Measurements from ENCODE around the gene CASP6. TPM values are rescaled to one million over a fixed set of nuclear protein-coding genes. Genes with fewer than 3 reads are reported as not detected.

The CASP6 gene
- total RNA-seq, 1 donor from 2014 or later, result 16.7 TPM

DNA sequence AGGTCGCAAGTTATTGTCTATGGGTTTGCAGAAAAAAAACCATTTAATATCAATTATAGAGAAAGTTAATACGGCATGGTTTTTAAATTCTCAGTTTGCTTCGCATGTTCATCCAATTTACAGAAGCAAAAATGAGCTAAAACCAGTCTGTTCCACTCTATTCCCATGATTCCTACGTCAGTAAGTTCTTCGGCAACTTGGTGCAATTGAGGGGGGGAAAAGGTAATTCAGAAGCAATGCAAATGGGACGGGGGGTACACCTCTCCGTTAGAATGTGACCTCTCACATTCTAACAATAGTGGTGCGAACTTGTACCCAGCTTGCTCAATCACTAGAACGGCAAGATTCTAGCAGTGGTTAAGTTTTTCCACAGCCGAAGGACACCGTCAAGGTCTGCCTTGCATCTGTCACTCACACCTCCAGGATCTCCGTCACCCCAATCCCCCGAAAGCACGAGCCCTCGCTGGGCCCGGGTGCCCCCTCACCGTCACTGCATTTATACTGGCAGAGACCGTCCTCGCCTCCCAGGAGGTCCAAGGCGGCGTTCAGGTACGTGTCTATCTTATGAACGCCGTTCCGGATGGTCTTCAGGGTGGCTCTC lies 26.0 kb upstream of the CASP6 start:
- H3K4me3 Mint-ChIP-seq (ENCODE audit: unreplicated experiment), result peak overlapping the region; percentile 88
- peak overlapping the region; percentile 85 for H3K27ac Mint-ChIP-seq (ENCODE audit: unreplicated experiment)
- peaks cover 21% of the 10 kb centered on the region for H3K4me1 Mint-ChIP-seq (ENCODE audit: low read depth)
- H3K9me3 Mint-ChIP-seq (ENCODE audit: low read depth), result no peaks in the 10 kb centered on the region
- TF ChIP-seq, protein P1, sequence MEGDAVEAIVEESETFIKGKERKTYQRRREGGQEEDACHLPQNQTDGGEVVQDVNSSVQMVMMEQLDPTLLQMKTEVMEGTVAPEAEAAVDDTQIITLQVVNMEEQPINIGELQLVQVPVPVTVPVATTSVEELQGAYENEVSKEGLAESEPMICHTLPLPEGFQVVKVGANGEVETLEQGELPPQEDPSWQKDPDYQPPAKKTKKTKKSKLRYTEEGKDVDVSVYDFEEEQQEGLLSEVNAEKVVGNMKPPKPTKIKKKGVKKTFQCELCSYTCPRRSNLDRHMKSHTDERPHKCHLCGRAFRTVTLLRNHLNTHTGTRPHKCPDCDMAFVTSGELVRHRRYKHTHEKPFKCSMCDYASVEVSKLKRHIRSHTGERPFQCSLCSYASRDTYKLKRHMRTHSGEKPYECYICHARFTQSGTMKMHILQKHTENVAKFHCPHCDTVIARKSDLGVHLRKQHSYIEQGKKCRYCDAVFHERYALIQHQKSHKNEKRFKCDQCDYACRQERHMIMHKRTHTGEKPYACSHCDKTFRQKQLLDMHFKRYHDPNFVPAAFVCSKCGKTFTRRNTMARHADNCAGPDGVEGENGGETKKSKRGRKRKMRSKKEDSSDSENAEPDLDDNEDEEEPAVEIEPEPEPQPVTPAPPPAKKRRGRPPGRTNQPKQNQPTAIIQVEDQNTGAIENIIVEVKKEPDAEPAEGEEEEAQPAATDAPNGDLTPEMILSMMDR (IDR thresholded peaks at IDR 0.05), result no peak
- H3K36me3 Mint-ChIP-seq (ENCODE audit: low read depth), result peaks cover 2% of the 10 kb centered on the region
- no peak for DNase-seq (ENCODE audit: low spot score)
- H3K27me3 Mint-ChIP-seq (ENCODE audit: low read depth), result no peaks in the 10 kb centered on the region

DNA sequence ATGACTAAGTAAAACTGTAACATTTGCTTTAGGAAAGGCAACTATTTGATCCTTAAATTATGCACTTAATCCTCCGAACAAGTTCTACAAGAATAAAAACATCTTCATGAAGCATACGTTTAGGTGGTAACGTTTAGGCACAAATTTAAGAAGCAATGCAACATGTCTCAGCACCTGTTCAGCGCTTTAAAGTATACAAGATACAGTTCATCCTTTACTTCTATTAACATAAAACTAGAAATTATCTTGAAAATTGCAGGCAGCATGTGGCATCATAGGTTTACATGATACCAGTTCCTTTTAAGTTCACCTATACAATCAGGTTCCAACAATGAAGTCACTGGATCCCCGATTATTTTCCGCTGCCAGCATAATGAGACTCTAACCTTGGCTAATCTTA lies 25.1 kb upstream of the CASP6 start:
- Mint-ChIP-seq H3K9me3 (ENCODE audit: low read depth) (no peaks in the 10 kb centered on the region), H3K27ac (ENCODE audit: unreplicated experiment) (peak overlapping the region; percentile 68), H3K36me3 (ENCODE audit: low read depth) (peaks cover 2% of the 10 kb centered on the region), H3K4me1 (ENCODE audit: low read depth) (peaks cover 21% of the 10 kb centered on the region), H3K27me3 (ENCODE audit: low read depth) (no peaks in the 10 kb centered on the region), H3K4me3 (ENCODE audit: unreplicated experiment) (peak overlapping the region; percentile 88)
- TF ChIP-seq, protein P1 (IDR thresholded peaks at IDR 0.05), result no peak
- DNase-seq (ENCODE audit: low spot score), result no peak

DNA sequence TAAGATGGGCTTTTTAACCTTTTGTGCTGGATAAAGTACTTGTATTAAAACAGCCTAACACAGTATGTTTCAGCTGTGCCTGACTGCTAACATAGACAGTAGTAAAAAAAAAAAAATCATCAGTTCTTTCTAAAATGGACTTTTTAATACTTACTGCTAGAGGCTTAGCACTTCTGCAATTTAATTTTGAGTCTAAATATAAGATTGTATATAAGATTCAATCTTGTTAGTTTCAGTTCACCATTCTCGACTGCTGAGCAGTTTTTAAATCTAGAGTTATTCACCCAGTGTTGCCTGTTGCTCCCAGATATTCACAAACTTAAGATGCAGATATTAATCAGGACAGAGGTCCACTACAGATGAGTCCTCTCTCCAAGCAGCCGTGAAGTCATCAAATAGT lies 19.9 kb upstream of the CASP6 start:
- Mint-ChIP-seq H3K9me3 (ENCODE audit: low read depth) (no peaks in the 10 kb centered on the region), H3K4me3 (ENCODE audit: unreplicated experiment) (no peak overlapping the region), H3K4me1 (ENCODE audit: low read depth) (peaks cover 4% of the 10 kb centered on the region), H3K36me3 (ENCODE audit: low read depth) (peaks cover 2% of the 10 kb centered on the region), H3K27ac (ENCODE audit: unreplicated experiment) (no peak overlapping the region), H3K27me3 (ENCODE audit: low read depth) (no peaks in the 10 kb centered on the region)
- DNase-seq (ENCODE audit: low spot score), result no peak
- TF ChIP-seq, protein P1 (IDR thresholded peaks at IDR 0.05), result no peak

DNA sequence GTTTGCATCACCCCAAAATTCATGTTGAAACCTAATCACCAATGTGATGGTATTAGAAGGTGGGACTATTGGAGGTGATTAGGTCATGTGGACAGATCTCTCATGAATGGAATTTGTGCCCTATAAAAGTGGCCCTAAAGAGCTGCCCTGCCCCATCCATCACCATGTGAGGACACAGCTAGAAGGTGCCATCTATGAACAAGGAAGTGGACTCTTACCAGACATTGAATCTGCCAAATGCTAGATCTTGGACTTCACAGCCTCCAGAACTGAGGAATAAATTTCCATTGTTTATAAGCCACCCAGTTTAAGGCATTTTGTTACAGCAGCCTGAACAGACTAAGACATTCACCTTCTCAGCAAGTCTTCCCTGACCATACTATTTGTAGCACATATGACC lies 19.1 kb upstream of the CASP6 start:
- no peaks in the 10 kb centered on the region for H3K27me3 Mint-ChIP-seq (ENCODE audit: low read depth)
- H3K4me1 Mint-ChIP-seq (ENCODE audit: low read depth), result no peaks in the 10 kb centered on the region
- DNase-seq (ENCODE audit: low spot score), result no peak
- H3K4me3 Mint-ChIP-seq (ENCODE audit: unreplicated experiment), result no peak overlapping the region
- H3K27ac Mint-ChIP-seq (ENCODE audit: unreplicated experiment), result no peak overlapping the region
- TF ChIP-seq, protein P1 (IDR thresholded peaks at IDR 0.05), result no peak
- H3K36me3 Mint-ChIP-seq (ENCODE audit: low read depth), result peaks cover 2% of the 10 kb centered on the region
- no peaks in the 10 kb centered on the region for H3K9me3 Mint-ChIP-seq (ENCODE audit: low read depth)

DNA sequence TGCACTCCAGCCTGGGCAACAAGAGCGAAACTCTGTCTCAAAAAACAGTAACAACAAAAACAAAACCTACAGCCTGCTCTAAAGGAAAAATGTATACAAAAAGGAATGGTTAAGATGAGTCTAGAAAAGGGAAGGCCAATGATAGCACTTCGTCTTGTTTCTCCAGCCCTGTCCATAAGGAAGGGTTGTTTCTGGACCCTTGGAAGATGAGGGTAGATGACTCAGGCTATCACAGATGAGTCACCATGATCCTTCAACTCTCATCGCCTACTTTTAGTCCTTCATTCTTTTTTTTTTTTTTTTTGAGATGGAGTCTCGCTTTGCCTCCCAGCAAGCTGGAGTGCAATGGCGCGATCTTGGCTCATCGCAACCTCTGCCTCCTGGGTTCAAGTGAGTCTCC lies 17.8 kb upstream of the CASP6 start:
- no peak for DNase-seq (ENCODE audit: low spot score)
- Mint-ChIP-seq H3K4me3 (ENCODE audit: unreplicated experiment) (no peak overlapping the region), H3K4me1 (ENCODE audit: low read depth) (no peaks in the 10 kb centered on the region)

More for the DNA sequence above, 17.8 kb upstream of the CASP6 start:
- TF ChIP-seq, protein P1 (IDR thresholded peaks at IDR 0.05), result no peak
- Mint-ChIP-seq H3K27ac (ENCODE audit: unreplicated experiment) (no peak overlapping the region), H3K27me3 (ENCODE audit: low read depth) (no peaks in the 10 kb centered on the region), H3K36me3 (ENCODE audit: low read depth) (peaks cover 3% of the 10 kb centered on the region), H3K9me3 (ENCODE audit: low read depth) (no peaks in the 10 kb centered on the region)

Data from chondrocyte (in vitro differentiated cells).